Measurements from ENCODE around the gene C5orf63.
A peak's percentile ranks its signal among the peaks of the same experiment; 100 is the strongest.
"Not testable (repeated sequence)": the region's sequence is repeated elsewhere in the genome, so short reads cannot be mapped to it uniquely, and the experiment has no call there.

C5orf63 gene

GRCh38 chr5:127072861-127073846 is at the start of gene C5orf63:
TSS of gene C5orf63 (minus strand) at chr5:127073502. CDS start at chr5:127058995, 14,507 bp downstream.
- peak; percentile 10 to 39 for DNase-seq (ENCODE audit: extremely low read depth in 1 of 2, low read depth in 1 of 2)

GRCh38 chr5:127112347-127112864 is 39.1 kb upstream of the C5orf63 start:
- DNase-seq (ENCODE audit: extremely low read depth in 1 of 2, low read depth in 1 of 2) = no peak

GRCh38 chr5:127111112-127111511 is 37.8 kb upstream of the C5orf63 start:
- DNase-seq (ENCODE audit: extremely low read depth in 1 of 2, low read depth in 1 of 2) = no peak

- not testable (repeated sequence) for DNase-seq (ENCODE audit: extremely low read depth in 1 of 2, low read depth in 1 of 2)
Measured at GRCh38 chr5:127108624-127109260, 35.4 kb upstream of the C5orf63 start.

GRCh38 chr5:127101935-127102334 is 28.6 kb upstream of the C5orf63 start:
- no peak for DNase-seq (ENCODE audit: extremely low read depth in 1 of 2, low read depth in 1 of 2)

GRCh38 chr5:127101533-127101932 is 28.2 kb upstream of the C5orf63 start:
- no peak for DNase-seq (ENCODE audit: extremely low read depth in 1 of 2, low read depth in 1 of 2)

GRCh38 chr5:127098241-127098640 is 24.9 kb upstream of the C5orf63 start:
- no peak for DNase-seq (ENCODE audit: extremely low read depth in 1 of 2, low read depth in 1 of 2)

GRCh38 chr5:127097278-127097677 is 24.0 kb upstream of the C5orf63 start:
- DNase-seq (ENCODE audit: extremely low read depth in 1 of 2, low read depth in 1 of 2) = no peak

- no peak for DNase-seq (ENCODE audit: extremely low read depth in 1 of 2, low read depth in 1 of 2)
Measured at GRCh38 chr5:127096328-127096993, 23.2 kb upstream of the C5orf63 start.

GRCh38 chr5:127094161-127094814 is 21.0 kb upstream of the C5orf63 start:
- no peak for DNase-seq (ENCODE audit: extremely low read depth in 1 of 2, low read depth in 1 of 2)

GRCh38 chr5:127092690-127093089 is 19.4 kb upstream of the C5orf63 start:
- DNase-seq (ENCODE audit: extremely low read depth in 1 of 2, low read depth in 1 of 2) = no peak

GRCh38 chr5:127089191-127089590 is 15.9 kb upstream of the C5orf63 start:
- no peak for DNase-seq (ENCODE audit: extremely low read depth in 1 of 2, low read depth in 1 of 2)

GRCh38 chr5:127088251-127088650 is 14.9 kb upstream of the C5orf63 start:
- DNase-seq (ENCODE audit: extremely low read depth in 1 of 2, low read depth in 1 of 2) = no peak

- no peak for DNase-seq (ENCODE audit: extremely low read depth in 1 of 2, low read depth in 1 of 2)
Measured at GRCh38 chr5:127086589-127086988, 13.3 kb upstream of the C5orf63 start.

- no peak for DNase-seq (ENCODE audit: extremely low read depth in 1 of 2, low read depth in 1 of 2)
Measured at GRCh38 chr5:127085796-127086195, 12.5 kb upstream of the C5orf63 start.

- no peak for DNase-seq (ENCODE audit: extremely low read depth in 1 of 2, low read depth in 1 of 2)
Measured at GRCh38 chr5:127085371-127085770, 12.1 kb upstream of the C5orf63 start.

- no peak for DNase-seq (ENCODE audit: extremely low read depth in 1 of 2, low read depth in 1 of 2)
Measured at GRCh38 chr5:127084656-127085055, 11.4 kb upstream of the C5orf63 start.

GRCh38 chr5:127083711-127084110 is 10.4 kb upstream of the C5orf63 start:
- DNase-seq (ENCODE audit: extremely low read depth in 1 of 2, low read depth in 1 of 2) = no peak

- no peak for DNase-seq (ENCODE audit: extremely low read depth in 1 of 2, low read depth in 1 of 2)
Measured at GRCh38 chr5:127079994-127080491, 6.7 kb upstream of the C5orf63 start.

- DNase-seq (ENCODE audit: extremely low read depth in 1 of 2, low read depth in 1 of 2) = no peak
Measured at GRCh38 chr5:127077366-127077765, 4.1 kb upstream of the C5orf63 start.
